Measurements from ENCODE around the gene UPB1.
A peak's percentile ranks its signal among the peaks of the same experiment; 100 is the strongest.

The UPB1 gene

GRCh38 chr22:24494528-24495364, at the start of gene UPB1:
UPB1 (plus strand) TSS chr22:24495332; CDS start chr22:24495404, 72 bp downstream.
- H3K4me3 ChIP-seq (ENCODE audit: low read length) = peak within 1 kb of the TSS; percentile 26

GRCh38 chr22:24445481-24446259, 49.5 kb upstream of the UPB1 start:
- no peak overlapping the region for H3K4me3 ChIP-seq (ENCODE audit: low read length)
- TF ChIP-seq CTCF (conservative IDR thresholded peaks at IDR 0.05; ENCODE audit: low read length) = no peak
- no peak for DNase-seq (ENCODE audit: low read depth)

More at GRCh38 chr22:24494528-24495364, at the start of gene UPB1:
- no peak for TF ChIP-seq CTCF (conservative IDR thresholded peaks at IDR 0.05; ENCODE audit: low read length)
- DNase-seq (ENCODE audit: low read depth) = no peak

- H3K4me3 ChIP-seq (ENCODE audit: low read length) = no peak overlapping the region
- TF ChIP-seq CTCF (conservative IDR thresholded peaks at IDR 0.05; ENCODE audit: low read length) = no peak
- DNase-seq (ENCODE audit: low read depth) = no peak
Observed at GRCh38 chr22:24446260-24446611, 48.9 kb upstream of the UPB1 start.

- DNase-seq (ENCODE audit: low read depth) = no peak
- TF ChIP-seq CTCF (conservative IDR thresholded peaks at IDR 0.05; ENCODE audit: low read length) = no peak
- H3K4me3 ChIP-seq (ENCODE audit: low read length) = no peak overlapping the region
Observed at GRCh38 chr22:24450610-24451009, 44.5 kb upstream of the UPB1 start.

- TF ChIP-seq CTCF (conservative IDR thresholded peaks at IDR 0.05; ENCODE audit: low read length) = no peak
- H3K4me3 ChIP-seq (ENCODE audit: low read length) = no peak overlapping the region
- DNase-seq (ENCODE audit: low read depth) = no peak
Observed at GRCh38 chr22:24451162-24451561, 44.0 kb upstream of the UPB1 start.

GRCh38 chr22:24453853-24454252, 41.3 kb upstream of the UPB1 start:
- TF ChIP-seq CTCF (conservative IDR thresholded peaks at IDR 0.05; ENCODE audit: low read length) = no peak
- H3K4me3 ChIP-seq (ENCODE audit: low read length) = no peak overlapping the region
- no peak for DNase-seq (ENCODE audit: low read depth)
